Measurements from ENCODE around the gene F2. TPM values are rescaled to one million over a fixed set of nuclear protein-coding genes. Genes with fewer than 3 reads are reported as not detected.

F2 gene
- not detected in 2 replicates for total RNA-seq

GRCh38 chr11:46719048-46719542 lies at the start of gene F2:
Gene F2 (plus strand): TSS chr11:46719213. CDS start chr11:46719236, 23 bp downstream.

GRCh38 chr11:46700241-46701077 lies 18.6 kb upstream of the F2 start, which contains the start of the genes ARHGAP1 and ZNF408:
Gene ARHGAP1 (minus strand): TSS chr11:46700619. CDS start chr11:46696107, 4,512 bp downstream.
Gene ZNF408 (plus strand): TSS chr11:46701031. CDS start chr11:46701048, 17 bp downstream.

Other genes with a start within 250 kb of the F2 start
- gene AMBRA1, start 125.2 kb upstream of the F2 start, total RNA-seq: 14.6 and 15.8 TPM in 2 replicates
- gene HARBI1, start 102.0 kb upstream of the F2 start, total RNA-seq: 2.8 and 4.2 TPM in 2 replicates
- gene ATG13, start 101.7 kb upstream of the F2 start, total RNA-seq: 65.3 and 73.3 TPM in 2 replicates
- 44.0 and 44.4 TPM in 2 replicates for gene ARHGAP1, start 18.6 kb upstream of the F2 start, total RNA-seq
- 7.0 and 8.4 TPM in 2 replicates for gene ZNF408, start 18.2 kb upstream of the F2 start, total RNA-seq
- gene CKAP5, start 127.1 kb downstream of the F2 start, total RNA-seq: 65.4 and 73.0 TPM in 2 replicates
- gene LRP4, start 199.3 kb downstream of the F2 start, total RNA-seq: 1.2 TPM in 2 replicates
- 29.8 and 32.3 TPM in 2 replicates for gene CSTPP1, start 217.5 kb downstream of the F2 start, total RNA-seq

All from bronchus fibroblast of lung (primary cell).